HUES64 (cell line): ENCODE data around the gene BIK. TPM values are rescaled to one million over a fixed set of nuclear protein-coding genes. Genes with fewer than 3 reads are reported as not detected.

ENCODE experiments used
- H3K27ac ChIP-seq: 2 replicates; pipeline ENCODE4 v1.7.0; 2013; ENCODE audit warnings: low read depth, low read length, inconsistent platforms
- H3K27me3 ChIP-seq: 2 replicates; pipeline ENCODE4 v1.6.1; 2013; ENCODE audit warnings: mild to moderate bottlenecking, low read length; ENCODE audit not compliant: insufficient read depth
- H3K36me3 ChIP-seq: 2 replicates; pipeline ENCODE4 v1.6.1; 2013; ENCODE audit warnings: mild to moderate bottlenecking, low read length; ENCODE audit not compliant: insufficient read depth
- H3K4me1 ChIP-seq: 2 replicates; pipeline ENCODE4 v1.6.1; 2013; ENCODE audit warnings: mild to moderate bottlenecking, low read length, moderate library complexity; ENCODE audit not compliant: insufficient read depth
- H3K4me3 ChIP-seq: 2 replicates; pipeline ENCODE4 v1.5.1; 2013; ENCODE audit warnings: mild to moderate bottlenecking, low read length, moderate library complexity
- H3K9ac ChIP-seq: 2 replicates; pipeline ENCODE4 v1.6.1; 2013; ENCODE audit warnings: mild to moderate bottlenecking, low read depth, low read length
- H3K9me3 ChIP-seq: 2 replicates; pipeline ENCODE4 v1.6.1; 2013; ENCODE audit warnings: low read depth, low read length; ENCODE audit not compliant: insufficient read depth
- WGBS: fragments of 150-250, 120-280 bp; methylation state at CpG from one replicate; pipeline ENCODE4 v1.1.7; 2013; ENCODE audit warnings: missing lambda C conversion rate; 5-methylcytosine and 5-hydroxymethylcytosine counted together
- polyA plus RNA-seq, 2 experiments: library from polyadenylated mRNA; stranded (reverse); fragments of 50-300 nt; gene quantifications; one replicate each; pipeline ENCODE4 v1.2.3, GENCODE V29; 2013

BIK gene, protein sequence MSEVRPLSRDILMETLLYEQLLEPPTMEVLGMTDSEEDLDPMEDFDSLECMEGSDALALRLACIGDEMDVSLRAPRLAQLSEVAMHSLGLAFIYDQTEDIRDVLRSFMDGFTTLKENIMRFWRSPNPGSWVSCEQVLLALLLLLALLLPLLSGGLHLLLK
- 2.7 TPM for polyA plus RNA-seq (2013, experiment 1 of 2)
- 3.7 TPM for polyA plus RNA-seq (2013, experiment 2 of 2)

DNA sequence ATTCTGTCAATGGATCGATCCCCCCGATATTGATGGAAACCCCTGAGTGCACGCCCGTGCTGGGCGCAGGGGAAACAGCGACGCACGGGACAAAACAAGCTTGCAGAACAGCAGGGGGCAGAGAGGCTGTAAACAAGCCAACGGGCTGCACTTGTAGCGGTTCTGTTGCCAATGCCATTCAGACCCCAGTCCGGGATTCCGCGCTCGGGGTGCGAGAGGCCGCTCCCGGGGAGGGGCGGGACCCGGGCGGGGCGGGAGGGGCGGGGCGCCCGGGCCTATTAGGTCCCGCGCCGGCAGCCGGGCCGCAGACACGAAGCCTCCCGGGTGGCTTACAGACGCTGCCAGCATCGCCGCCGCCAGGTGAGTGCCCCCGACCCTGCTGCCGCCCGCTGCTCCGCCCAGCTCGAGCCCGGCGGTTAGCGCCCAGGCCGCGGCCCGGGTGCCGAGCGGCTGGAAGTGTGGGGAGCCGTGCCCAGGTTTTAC, at the start of gene BIK:
BIK (plus strand) TSS at position 307 of the 483 bp plus-strand sequence. CDS start 13,273 bp downstream, outside the sequence.
- Histone ChIP-seq H3K27me3 (peaks cover 45% of the 10 kb centered on the region), H3K27ac (no peak within 1 kb of the TSS; the same call in 1 of the 2 replicates), H3K9me3 (no peaks in the 10 kb centered on the region), H3K36me3 (no peaks in the 10 kb centered on the region), H3K4me3 (peak within 1 kb of the TSS; percentile 61), H3K4me1 (peaks cover 4% of the 10 kb centered on the region), H3K9ac (peak within 1 kb of the TSS; percentile 43; the same call in 1 of the 2 replicates)
- under 1% methylated on average over 49 of the region's 49 CpGs for whole genome bisulfite sequencing

DNA sequence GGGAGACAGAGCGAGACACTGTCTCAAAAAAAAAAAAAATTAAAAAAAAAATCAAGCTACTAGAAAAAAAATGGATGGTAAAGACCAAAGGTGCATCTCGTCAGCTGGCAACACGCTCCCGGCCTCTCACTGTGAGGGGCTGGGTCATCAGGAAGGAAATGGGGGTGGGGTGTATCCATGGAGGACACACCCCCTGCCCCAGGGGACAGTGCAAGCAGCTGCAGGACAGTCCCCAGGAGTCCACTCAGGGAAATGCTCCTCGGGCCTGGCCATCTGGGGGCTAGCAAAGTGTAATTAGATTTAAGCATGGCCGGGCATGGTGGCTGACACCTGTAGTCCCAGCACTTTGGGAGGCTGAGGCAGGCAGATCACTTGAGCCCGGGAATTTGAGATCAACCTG, 44.4 kb upstream of the BIK start:
- Histone ChIP-seq H3K27me3 (no peaks in the 10 kb centered on the region), H3K36me3 (peaks cover 3% of the 10 kb centered on the region; the same call in 1 of the 2 replicates), H3K4me3 (no peak overlapping the region), H3K9ac (no peak overlapping the region), H3K4me1 (no peaks in the 10 kb centered on the region), H3K9me3 (no peaks in the 10 kb centered on the region), H3K27ac (no peak overlapping the region)
- WGBS: 93% methylated on average over 6 of the region's 7 CpGs

DNA sequence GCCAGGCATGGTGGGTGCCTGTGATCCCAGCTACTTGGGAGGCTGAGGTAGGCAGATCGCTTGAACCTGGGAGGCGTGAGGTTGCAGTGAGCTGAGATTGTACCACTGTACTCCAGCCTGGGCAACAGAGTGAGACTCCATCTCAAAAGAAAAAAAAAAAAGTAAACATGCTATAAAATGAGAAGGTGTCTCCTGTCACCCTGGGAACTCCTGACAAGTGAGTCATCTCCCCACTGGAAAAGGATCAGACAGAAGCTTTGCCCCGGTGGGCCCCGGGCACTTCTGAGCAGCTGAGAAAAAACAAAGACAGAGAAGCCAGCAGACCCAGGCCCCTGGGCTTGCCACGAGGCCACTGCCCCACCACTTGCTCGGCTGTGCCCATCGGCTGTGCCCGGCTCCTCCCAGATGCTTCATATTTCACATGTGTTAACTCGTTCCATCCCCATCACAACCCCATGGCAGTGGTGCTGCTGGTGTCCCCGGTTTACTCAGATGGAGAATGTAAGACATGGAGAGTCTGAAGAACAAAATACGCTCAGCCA, 43.6 kb upstream of the BIK start:
- Histone ChIP-seq H3K9me3 (no peaks in the 10 kb centered on the region), H3K4me1 (no peaks in the 10 kb centered on the region), H3K9ac (no peak overlapping the region), H3K4me3 (no peak overlapping the region), H3K27me3 (no peaks in the 10 kb centered on the region), H3K27ac (no peak overlapping the region), H3K36me3 (peaks cover 3% of the 10 kb centered on the region; the same call in 1 of the 2 replicates)
- 92% methylated on average over 11 of the region's 11 CpGs for WGBS

DNA sequence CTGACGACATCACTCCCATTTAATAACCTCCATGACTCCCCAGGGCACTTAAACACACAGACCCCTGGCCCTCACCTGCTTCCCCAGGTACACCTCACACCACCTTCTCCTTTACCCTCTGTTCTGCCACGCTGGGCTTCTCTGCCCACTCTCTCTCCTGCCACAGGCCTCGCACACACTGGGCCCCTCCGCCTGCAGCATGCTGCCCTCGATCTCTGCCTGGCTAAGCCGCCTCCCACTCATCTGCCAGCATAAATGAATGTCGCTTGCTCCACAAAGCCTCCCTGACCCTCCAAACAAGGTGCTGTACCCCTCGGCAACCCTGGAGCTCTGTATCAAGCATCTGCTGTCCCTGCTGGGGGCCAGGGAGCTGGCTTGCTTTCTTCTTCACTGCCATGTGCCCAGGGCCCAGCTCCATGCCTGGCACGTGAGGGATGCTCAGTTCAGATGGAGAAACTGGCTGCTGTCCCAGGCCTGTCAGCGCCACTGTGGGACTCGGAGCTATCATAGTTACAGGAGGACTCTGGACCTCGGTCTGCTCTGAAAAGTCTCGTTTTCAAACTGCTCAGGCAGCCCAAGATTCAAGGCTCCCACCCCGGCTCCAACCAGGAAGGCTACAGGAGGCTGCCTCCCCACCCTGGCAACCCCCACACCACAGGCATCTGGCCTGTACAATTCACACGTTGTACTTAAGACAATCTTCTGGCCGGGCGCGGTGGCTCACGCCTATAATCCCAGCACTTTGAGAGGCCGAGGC, 33.3 kb upstream of the BIK start:
- Histone ChIP-seq H3K9ac (no peak overlapping the region), H3K4me3 (no peak overlapping the region), H3K9me3 (no peaks in the 10 kb centered on the region), H3K27me3 (no peaks in the 10 kb centered on the region), H3K27ac (no peak overlapping the region), H3K4me1 (no peaks in the 10 kb centered on the region), H3K36me3 (no peaks in the 10 kb centered on the region)
- WGBS: 93% methylated on average over 20 of the region's 20 CpGs

DNA sequence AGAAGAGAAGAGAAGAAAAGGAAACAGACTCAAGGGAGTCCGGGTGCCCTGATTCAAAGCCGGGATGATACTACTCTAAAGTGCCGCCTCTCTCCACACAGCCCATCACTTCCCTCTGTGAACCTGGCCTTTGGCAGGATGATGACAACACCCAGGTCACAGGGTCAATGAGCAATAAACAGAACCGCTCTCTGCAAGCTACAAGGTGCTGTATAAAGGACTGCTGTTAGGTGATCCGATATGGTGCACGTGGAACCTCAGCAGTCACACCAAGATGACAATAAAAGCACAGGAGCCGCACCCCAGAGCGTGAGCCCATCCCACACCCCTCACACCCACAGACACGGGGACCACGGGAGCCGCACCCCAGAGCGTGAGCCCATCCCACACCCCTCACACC, 32.0 kb upstream of the BIK start:
- no peaks in the 10 kb centered on the region for H3K4me1 ChIP-seq
- H3K27me3 ChIP-seq: no peaks in the 10 kb centered on the region
- no peaks in the 10 kb centered on the region for H3K9me3 ChIP-seq
- H3K27ac ChIP-seq: no peak overlapping the region
- H3K9ac ChIP-seq: no peak overlapping the region
- H3K4me3 ChIP-seq: no peak overlapping the region
- 95% methylated on average over 6 of the region's 12 CpGs for WGBS
- no peaks in the 10 kb centered on the region for H3K36me3 ChIP-seq

DNA sequence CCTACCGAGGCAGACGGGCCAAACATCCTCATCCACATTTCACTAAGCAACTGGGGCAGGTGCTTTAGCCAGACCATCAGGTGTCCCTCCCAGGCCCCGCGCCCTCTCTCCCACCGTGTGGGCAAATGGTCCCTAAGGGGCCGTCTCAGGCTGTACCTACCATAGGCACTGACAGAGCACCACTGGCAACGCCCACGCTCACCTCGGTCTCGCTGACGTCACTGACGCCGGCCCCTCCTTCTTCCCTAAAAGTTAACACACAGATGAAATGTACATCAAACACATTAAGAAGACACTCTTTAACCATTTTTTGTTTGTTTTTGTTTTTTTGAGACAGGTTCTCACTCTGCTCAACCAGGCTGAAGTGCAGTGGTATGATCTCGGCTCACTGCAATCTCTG, 30.8 kb upstream of the BIK start:
- H3K27ac ChIP-seq: no peak overlapping the region
- WGBS: 94% methylated on average over 14 of the region's 14 CpGs

DNA sequence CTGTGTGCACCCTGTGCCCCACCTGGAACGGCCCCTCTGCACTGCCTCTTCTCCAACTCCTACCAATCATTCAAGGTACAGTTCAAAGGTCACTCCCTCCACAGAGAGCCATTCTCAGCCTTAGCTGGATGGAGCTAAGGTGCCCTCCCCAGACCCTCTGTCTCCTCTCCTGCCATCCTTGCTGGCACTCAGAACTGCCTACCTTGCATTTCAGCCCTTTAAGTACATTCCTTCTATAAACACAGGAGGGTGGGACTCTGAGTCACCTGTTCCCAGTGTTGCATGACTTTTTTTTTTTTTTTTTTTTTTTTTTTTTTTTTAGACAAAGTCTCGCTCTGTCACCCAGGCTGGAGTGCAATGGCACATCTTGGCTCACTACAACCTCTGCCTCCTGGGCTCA, 29.9 kb upstream of the BIK start:
- 89% methylated on average over 2 of the region's 2 CpGs for WGBS
- H3K27me3 ChIP-seq: no peaks in the 10 kb centered on the region

More for the DNA sequence above, 30.8 kb upstream of the BIK start:
- no peaks in the 10 kb centered on the region for H3K9me3 ChIP-seq
- H3K27me3 ChIP-seq: no peaks in the 10 kb centered on the region
- H3K9ac ChIP-seq: no peak overlapping the region
- no peaks in the 10 kb centered on the region for H3K4me1 ChIP-seq
- no peaks in the 10 kb centered on the region for H3K36me3 ChIP-seq
- no peak overlapping the region for H3K4me3 ChIP-seq

DNA sequence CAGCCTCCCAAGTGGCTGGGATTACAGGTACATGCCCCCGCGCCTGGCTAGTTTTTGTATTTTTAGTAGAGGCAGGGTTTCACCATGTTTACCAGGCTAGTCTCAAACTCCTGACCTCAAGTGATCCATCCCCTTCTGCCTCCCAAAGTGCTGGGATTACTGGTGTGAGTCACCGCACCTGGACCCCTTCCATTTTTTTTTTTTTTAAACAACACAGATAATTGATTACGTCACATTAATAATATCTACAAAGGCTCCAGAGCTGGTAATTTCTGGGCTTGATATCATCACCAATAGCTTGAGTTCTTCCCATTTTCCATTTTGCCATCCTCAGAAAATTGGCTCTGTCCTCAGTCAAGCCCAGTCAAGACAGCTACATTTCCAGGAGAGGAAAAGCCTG, 28.6 kb upstream of the BIK start:
- H3K27ac ChIP-seq: no peak overlapping the region
- no peak overlapping the region for H3K9ac ChIP-seq
- no peaks in the 10 kb centered on the region for H3K4me1 ChIP-seq
- no peaks in the 10 kb centered on the region for H3K27me3 ChIP-seq
- H3K4me3 ChIP-seq: no peak overlapping the region
- 94% methylated on average over 4 of the region's 4 CpGs for WGBS
- H3K9me3 ChIP-seq: no peaks in the 10 kb centered on the region
- H3K36me3 ChIP-seq: no peaks in the 10 kb centered on the region

More for the DNA sequence above, 29.9 kb upstream of the BIK start:
- no peaks in the 10 kb centered on the region for H3K4me1 ChIP-seq
- H3K9me3 ChIP-seq: no peaks in the 10 kb centered on the region
- no peak overlapping the region for H3K9ac ChIP-seq
- no peaks in the 10 kb centered on the region for H3K36me3 ChIP-seq
- no peak overlapping the region for H3K27ac ChIP-seq
- H3K4me3 ChIP-seq: no peak overlapping the region

DNA sequence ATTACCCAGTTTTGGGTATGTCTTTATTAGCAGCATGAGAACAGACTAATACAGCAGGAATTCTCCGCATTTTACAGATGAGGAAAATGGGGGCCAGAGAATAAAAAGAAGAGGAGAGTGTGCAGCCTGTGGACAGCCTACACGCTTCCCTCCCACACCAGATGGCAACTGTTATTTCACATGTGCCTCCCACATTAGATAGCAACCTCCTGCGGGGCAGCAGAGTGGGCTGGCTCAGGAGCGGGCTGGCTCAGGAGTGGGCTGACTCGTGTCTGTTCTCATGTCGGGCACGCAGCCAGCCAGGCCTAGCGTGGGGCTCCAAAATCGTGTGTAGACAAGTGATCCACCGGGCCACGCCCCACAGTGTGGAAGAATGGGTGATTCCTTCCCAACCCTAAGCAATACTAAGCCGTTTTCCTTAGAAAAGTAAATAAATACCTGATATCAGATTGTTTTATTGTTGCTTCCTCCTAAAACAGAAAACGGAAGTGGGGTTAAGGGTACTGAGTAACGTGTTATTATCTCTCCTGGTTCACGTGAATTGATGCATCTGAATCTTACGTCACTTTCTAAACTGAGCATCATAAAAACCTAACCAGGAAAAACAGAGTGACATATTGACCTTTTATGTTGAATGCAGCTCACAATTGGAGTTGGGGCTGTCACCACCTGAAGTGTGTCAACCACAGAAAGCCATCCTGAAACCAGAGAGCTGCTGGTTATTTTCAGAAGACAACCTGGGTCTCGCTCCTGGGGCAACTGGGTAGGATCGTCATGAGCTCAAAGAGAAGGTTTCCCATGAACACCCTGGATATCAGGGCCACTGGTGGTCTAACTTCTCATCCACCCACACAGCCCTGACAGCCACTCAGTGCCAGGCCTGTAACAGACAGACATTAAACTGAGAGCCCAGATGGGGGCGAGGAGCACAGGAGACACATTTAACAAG, 24.6 kb upstream of the BIK start:
- Histone ChIP-seq H3K9me3 (no peaks in the 10 kb centered on the region), H3K9ac (no peak overlapping the region), H3K27ac (no peak overlapping the region), H3K27me3 (no peaks in the 10 kb centered on the region), H3K4me3 (no peak overlapping the region), H3K4me1 (no peaks in the 10 kb centered on the region), H3K36me3 (no peaks in the 10 kb centered on the region)
- WGBS: 93% methylated on average over 16 of the region's 19 CpGs

DNA sequence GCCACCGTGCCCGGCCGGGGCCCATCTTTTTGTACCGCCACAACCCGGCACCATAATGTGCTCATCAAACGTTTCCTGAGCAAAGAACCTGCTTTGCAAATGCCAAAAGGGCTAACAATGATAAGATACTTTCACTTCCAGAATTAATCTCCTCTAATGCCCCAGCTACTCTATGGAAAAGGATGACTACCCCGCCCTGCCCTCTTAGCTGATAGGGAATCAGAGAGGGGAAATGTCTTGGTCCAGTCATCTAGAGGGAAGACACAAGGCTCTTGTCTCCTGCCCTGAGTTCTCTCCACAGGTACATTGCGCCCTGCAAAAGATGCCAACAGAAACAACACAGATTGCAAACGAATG, 21.9 kb upstream of the BIK start:
- WGBS: 78% methylated on average over 9 of the region's 9 CpGs
- no peaks in the 10 kb centered on the region for H3K9me3 ChIP-seq
- no peaks in the 10 kb centered on the region for H3K36me3 ChIP-seq
- H3K27me3 ChIP-seq: no peaks in the 10 kb centered on the region
- H3K4me3 ChIP-seq: peak overlapping the region; percentile 70
- peak overlapping the region; percentile 64 for H3K9ac ChIP-seq
- no peaks in the 10 kb centered on the region for H3K4me1 ChIP-seq
- H3K27ac ChIP-seq: peak overlapping the region; percentile 59; the same call in 1 of the 2 replicates
